Activated CD4-positive, CD25-positive, alpha-beta regulatory T cell treated with anti-CD3 and anti-CD28 coated beads, Interleukin-2, amount 50 U/mL, for 16 hours (primary cell): ENCODE results near the gene UNC13B.
"Not testable (repeated sequence)": the region's sequence is repeated elsewhere in the genome, so short reads cannot be mapped to it uniquely, and the experiment has no call there.

Experiments
- DNase-seq: peaks from one replicate; pipeline ENCODE4 v3.0.0-alpha.2; 2020; ENCODE audit warnings: low read depth, low spot score

UNC13B gene

DNA sequence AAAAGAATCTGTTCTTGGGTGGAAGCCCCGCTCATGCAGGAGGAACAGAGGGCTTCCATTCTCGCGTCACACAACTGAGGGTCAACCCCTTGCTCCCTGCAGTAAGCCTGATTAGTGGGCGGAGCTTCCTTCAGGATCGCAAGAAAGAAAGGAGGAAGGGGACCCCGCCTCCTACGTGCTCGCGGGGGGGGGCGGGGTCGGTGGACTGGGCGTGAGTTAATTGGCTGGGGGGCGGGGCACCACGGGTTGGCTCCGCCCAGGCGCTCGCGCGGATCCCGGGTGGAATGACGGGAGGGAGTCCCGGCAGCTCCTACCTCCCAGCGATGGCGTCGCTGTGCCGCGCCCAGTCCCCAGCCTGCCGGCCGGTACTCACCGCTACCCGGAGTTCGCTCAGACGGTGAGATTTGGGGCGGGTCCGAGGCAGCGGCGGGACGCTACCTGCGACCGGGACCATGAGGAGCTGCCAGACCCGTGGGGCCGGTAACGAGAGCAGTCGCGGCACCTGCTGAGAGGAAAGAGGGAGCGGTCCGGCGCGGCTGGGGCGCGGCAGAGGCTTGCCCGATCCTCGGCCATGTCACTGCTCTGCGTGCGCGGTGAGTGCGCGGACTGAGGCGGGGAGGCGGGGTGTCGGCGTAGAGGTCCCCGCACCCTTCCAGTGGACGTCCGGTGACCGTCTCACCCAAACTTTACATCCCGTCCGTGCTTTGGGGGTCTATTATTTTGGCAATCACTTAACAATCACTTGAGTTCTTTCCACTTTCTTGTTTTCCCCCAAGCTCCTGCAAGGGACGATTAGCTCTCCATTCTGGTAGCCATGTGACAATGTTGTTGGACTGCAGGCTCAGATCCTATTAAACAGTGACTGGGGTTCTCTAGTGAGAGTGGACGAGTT, at the start of gene UNC13B:
UNC13B (plus strand) TSS at position 297 of the 892 bp plus-strand sequence; CDS start at position 572, 275 bp downstream.
- peak; percentile 26 for DNase-seq

DNA sequence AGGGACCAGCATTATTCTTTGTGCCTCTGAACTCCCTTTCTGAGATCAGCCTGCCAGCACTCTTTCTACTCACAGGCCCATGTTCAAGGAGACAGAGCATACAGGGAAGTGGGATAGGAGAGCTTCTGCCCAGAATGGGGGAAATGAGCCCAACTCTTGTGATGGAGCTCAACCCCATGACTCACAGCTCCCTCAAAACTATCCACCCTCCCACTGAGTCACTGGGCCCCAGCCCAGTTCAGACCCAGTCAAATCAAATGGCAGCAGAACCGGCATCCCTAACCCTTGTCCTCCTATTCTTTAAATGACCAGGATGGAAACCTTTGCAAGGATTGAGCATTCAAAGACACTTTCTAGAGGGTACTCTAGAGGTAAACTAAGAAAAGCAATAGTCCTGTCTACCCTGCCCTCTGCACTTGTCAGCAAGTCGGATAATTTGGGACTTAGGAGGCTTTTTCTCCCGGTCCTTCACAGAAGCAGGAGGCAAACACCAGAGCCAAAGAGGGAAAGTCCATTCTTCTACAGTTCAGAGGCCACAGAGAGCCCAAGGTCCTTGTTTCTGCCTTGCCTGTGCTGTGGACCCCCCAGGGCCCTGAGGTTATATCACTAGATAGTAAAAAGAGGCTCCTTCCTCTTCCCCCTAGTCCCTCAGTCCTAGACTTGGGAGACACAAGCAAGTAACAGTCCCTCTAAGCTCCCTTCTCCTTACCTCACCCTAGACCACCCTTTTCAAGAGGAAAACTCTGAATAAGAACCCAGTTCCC, 49.4 kb upstream of the UNC13B start:
- no peak for DNase-seq

DNA sequence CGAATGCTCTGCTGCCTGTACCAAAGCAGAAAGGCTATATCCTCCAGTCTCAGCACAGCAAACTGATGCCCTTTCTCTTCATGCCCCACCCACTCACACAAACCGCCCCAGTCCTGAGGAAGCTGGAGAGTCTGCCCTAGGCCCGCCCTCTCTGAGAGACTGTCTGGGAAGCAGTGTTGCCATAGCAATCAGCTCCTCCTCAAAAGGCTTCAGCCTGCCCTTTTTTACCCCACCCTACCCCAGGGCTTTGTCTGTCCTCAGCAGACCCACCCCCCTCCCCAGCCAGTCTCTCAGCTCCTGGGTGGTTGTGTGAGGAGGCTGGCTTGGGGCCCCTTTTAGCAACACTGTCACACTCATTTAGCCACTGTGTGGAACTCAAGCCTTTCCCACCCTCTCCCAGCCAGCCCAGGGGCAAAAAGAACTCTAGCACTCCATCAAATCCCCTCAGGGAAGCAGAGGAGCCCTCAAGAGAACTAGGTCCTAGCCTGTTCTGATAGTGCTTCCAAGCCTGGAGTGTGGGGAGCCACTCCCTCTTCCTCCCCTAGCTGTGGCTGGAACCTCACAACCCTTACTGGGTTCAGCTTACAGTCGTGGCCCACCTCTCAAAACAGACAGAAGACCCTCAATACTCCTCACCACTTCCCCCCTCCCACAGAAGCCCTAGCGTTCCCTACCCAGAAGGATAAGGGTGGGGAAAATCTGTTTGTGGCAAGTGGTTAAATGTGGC, 47.5 kb upstream of the UNC13B start:
- DNase-seq, result peak; percentile 34

DNA sequence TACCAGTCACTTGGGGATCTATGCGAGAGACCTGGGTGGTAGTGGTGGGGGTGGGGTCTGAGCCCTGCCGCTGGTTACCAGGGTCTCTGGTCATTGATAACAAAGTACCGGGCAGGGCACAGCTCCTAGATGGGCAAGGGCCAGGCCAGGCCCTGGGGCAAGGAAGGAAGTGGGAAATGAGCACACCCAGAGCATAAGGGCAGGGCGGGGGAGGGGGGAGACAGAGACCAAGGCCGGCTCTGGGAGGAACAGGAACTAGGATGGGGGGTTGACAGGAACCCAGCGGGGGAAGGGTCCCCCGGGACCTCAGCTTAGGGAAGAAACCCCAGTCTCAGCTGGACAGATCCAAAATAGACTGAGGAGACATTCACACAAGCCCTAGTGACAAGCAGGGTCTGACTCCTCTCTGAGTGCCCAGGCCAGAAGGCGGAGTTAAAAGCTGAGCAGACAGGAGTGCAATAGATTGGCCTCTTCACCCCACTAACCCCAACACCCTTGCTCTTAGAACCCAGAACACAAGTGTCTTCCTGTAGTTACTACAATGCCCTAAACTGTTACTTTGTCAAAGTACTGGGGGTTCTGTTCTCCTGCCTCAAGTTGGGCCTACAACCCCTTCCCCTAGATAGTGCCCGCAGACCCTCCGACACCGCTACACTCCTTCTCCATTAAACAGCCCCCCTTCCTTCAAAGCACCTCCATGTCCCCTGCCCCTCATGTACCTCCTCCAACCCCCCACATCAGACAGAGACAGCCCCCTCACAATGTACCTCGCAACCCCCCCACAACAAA, 46.8 kb upstream of the UNC13B start:
- DNase-seq, result no peak

DNA sequence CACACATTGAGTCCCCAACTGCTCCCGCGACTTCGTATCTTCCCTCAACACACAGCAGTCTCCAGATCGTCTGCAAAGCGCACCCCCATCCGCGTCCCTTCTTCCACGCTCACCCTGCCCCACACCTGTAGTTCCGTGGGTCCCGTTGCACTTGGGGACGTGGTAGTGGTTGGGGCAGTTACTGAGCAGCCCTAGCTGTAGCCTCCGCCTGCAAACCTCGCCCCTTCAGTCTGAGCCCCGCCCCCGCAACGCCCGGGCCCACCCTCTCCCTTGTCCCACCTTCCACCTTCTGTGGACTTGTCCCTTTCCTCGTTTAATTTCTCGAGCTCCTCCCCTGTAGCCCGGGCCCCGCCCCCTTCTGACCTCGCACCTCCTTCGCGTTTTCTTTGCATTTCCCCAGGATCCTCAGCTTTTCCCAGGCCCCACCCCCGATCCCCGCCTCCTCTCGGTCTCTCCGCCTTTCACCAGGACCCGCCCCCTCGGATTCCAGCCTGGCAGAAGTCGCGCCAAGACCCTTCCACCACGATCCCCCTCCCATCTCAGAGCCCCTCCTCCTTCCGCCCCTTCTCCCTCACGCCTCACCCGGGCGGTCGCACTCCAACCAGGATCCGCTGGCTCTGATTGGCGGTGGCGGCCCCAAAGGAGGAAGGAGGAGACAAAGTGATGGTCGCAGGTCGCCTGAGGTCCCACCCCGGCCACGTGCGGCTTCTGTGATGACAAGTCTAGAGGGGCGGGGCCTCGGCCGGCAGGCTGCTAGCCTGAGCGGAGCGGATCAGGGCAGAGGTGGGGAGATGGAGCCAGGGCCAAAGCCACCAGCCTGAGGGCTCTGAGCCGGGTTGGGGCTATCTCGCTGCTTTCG, 45.9 kb upstream of the UNC13B start, which contains the start of gene ATOSB:
ATOSB (minus strand) TSS at position 183 of the 859 bp plus-strand sequence. CDS start 7,588 bp downstream, outside the sequence.
- peak; percentile 86 for DNase-seq

DNA sequence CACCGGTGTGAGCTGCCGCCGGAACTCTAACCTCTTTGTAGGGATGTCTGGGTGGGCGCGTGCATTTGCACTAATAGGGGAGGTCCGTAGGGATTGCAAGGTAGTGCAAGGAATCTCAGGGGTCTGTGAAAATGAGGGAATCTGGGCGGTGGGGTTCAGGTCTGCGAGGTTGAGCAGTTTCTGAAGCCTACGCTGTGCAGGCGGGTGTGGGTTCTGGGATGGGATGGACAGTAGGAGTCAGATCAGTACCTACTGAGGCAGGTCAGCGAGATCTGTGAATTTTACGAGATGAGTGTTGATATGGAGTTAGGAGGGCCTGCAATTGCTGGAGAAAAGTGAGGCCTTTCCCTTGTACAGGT, 45.3 kb upstream of the UNC13B start:
- no peak for DNase-seq

DNA sequence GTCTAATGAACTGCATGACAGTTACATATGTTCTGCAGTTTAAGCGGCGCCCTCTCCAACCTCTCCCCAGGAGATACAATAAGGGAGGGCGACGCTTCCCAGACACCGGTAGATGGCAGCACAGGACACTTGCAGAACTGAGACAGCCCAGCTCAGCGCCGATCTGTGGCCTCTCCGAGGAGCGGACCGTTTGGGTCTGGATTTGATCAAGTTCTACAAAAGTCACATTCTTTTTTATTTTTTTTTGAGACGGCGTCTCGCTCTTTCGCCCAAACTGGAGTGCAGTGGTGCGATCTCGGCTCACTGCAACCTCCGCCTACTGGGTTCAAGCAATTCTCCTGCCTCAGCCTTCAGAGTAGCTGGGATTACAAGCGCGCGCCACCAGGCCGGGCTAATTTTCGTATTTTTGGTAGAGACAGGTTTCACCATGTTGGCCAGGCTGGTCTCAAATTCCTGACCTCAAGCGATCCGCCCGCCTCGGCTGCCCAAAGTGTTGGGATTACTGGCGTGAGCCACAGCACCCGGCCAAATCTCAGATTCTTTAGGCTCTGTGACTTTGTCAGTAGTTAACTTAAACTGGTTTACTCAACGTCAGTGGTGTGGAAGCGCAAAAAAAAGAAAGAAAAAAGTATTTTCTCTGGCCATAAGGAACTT, 44.8 kb upstream of the UNC13B start:
- DNase-seq, result peak; percentile 81

DNA sequence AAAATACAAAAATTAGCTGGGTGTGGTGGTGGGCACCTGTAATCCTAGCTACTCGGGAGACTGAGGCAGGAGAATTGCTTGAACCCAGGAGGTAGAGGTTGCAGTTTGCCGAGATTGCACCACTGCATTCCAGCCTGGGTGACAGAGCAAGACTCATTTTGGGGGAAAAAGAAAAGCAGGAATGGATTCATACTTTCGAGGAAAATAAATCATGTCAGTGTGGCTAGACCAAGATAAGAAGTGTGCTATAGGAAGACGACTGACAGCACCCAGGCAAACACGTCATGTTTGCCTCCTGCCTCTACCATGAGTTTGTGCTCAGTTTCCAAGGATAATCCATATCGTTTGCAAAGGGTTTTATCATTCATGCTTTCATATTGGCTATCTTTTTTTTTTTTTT, 26.9 kb upstream of the UNC13B start:
- DNase-seq, result no peak

DNA sequence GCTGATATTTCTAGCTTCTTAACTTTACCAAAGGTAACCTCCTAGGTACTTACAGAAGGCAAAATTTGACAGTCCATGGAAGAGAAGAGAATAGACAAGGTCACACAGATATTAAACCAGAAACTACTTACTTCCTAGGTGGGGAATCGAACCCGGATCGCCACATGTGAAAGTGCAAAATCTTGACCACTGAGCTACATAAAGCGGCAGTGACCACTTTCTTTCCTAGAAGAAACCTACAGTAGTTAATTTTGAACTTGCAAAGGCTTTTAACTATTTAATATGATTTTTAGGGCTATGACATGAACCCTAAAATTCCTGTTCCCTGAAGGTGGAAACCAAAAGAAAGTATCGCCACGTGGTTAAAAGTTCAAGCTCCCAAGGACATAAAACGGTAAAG, 25.8 kb upstream of the UNC13B start:
- DNase-seq, result no peak

DNA sequence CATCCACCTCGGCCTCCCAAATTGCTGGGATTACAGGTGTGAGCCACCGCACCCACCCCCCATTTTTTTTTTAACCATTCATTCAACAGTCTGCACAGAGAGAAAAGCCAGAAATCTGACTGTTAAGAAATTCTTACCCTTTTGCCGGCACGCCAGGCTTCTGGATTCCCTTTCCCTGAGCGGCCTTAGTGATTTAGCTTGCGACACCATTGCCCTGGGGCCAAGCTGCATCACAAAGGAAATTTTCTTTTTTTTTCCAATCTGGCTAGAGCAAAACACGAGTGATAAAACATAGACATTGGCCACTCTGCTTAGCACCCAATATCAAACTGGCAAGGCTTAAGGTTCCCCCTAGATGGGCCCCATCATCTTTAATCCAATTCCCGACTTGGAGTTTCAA, 24.9 kb upstream of the UNC13B start:
- DNase-seq, result no peak

DNA sequence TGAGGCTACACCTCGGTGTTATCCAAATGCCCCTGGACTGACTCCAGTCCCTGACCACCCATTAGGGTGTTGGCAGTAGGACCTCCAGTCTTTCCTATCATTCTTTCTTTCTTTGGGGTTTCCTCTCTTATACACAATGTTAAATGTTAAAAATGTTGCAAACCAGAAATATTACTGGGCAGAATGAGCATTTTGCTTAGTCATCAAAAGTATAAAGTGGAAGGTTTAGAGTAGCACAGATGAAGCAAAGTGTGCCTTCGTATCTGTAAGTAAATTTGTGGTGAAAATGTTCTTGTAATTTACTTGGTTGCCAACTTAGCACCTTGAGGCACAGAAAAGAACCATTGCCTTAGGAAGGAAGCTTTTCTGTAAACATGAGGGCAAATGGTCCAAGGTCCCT, 21.7 kb upstream of the UNC13B start:
- no peak for DNase-seq

DNA sequence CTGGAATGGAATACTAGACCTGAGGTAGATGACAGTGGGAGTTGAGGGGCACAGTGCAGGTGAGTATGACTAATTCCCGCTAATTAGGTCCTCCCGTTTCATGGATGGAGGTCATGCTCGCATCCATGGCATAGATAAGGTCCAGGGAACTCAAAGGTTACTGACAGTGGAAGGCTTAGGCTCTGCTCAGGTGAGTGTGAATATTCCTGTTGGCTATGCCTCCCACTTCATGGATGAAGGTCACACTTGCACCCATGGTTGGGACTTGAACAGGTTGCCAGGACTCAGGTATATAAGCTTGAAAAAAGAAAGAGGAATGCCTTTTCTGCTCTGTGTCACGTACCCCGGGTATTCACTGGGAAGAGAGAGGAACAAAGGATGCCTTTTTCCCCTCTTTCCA, 19.8 kb upstream of the UNC13B start:
- DNase-seq, result no peak

DNA sequence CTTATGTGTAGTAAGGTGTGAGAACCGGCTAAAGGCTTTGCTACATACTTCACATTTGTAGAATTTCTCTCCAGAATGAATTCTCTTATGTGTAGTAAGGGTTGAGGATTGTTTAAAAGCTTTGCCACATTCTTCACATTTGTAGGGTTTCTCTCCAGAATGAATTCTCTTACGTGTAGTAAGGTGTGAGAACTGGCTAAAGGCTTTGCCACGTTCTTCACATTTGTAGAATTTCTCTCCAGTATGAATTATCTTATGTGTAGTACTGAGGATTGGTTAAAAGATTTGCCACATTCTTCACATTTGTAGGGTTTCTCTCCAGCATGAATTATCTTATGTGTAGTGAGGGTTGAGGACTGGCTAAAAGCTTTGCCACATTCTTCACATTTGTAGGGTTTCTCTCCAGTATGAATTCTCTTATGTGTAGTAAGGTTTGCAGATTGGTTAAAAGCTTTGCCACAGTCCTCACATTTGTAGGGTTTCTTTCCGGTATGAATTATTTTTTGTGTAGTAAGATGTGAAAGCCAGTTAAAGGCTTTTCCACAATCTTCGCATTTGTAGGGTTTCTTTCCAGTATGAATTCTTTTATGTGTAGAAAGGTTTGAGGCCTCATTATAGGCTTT, 13.8 kb upstream of the UNC13B start:
- not testable (repeated sequence) for DNase-seq

DNA sequence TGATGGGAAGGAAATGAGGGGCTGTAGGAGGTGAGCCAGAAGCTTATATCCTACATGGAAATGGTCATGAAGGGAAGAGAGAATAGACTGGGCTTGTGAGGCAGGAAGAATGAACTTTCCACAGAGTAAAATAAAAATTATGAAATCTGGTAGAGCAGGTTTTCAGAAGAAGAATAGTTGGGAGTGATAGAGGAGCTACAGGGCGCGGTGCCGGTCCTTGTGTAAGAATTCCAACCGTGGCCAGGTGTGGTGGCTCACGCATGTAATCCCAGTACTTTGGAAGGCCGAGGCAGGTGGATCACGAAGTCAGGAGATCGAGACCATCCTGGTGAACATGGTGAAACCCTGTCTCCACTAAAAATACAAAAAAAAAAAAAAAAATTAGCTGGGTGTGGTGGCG, 8.9 kb upstream of the UNC13B start:
- DNase-seq, result no peak

DNA sequence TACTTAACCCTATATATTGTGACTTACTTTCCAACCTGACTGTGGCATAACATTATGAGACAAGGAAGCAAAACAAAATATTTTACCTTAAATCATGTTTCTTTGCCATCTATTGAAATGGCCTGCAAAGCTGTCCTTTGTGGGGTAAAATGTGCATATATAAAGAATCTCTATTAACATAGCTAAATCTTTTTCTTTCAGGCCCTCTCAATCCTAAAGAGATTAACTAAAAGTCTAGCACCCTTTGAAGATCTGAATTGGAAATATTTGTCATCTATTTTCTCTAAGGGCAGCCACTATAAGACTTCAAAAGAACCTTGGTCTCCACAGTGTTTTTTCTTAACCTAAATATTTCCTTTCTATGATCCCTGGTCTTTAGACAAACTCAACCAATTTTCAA, 5.0 kb upstream of the UNC13B start:
- DNase-seq, result no peak

DNA sequence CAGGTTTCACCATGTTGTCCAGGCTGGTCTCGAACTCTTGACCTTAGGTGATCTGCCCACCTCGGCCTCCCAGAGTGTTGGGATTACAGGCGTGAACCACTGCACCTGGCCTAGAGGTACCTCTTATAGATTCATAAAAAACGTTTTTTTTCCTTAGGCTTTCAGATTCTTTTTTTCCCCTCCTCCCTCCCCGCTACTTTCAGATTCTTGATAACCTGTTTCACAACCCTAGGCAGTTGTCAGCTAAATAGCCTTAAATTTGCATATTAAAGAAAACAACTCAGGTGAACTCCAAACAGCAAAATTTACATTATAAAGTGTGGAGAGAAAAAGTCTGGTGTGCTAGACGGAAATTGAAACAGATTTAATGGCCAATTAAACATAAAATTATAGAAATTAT, 4.0 kb upstream of the UNC13B start:
- DNase-seq, result not testable (repeated sequence)

DNA sequence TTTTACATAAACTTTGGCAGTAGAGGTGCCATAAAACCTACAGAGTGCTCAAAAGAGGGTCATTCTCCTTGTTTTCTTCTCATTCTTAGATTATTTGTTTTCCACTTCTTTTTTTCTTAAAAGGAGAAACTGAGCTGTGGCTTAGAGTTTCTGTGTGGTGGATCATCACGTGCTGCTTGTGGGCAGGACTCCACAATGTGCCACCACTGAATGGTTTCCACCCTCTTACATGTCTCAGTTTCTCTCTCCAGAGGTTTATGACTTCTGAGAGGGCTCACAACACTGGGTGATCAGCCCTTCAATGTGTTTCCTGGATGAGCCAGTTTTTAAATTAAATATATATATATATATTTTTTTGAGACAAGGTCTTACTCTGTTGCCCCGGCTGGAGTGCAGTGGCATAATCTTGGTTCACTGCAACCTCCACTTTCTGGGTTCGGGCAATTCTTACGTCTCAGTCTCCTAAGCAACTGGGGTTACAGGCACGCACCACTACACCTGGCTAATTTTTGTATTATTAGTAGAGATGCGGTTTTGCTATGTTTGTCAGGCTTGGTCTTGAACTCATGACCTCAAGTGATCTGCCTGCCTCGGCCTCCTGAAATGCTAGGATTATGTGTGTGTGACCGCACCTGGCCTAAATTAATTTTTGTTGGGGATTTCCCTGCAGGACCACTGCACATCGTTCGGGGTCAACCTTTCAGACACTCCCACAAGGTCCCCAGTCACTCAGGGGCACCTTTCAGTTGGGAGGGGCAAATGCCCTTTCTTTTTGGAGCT, 3.1 kb upstream of the UNC13B start:
- no peak for DNase-seq

DNA sequence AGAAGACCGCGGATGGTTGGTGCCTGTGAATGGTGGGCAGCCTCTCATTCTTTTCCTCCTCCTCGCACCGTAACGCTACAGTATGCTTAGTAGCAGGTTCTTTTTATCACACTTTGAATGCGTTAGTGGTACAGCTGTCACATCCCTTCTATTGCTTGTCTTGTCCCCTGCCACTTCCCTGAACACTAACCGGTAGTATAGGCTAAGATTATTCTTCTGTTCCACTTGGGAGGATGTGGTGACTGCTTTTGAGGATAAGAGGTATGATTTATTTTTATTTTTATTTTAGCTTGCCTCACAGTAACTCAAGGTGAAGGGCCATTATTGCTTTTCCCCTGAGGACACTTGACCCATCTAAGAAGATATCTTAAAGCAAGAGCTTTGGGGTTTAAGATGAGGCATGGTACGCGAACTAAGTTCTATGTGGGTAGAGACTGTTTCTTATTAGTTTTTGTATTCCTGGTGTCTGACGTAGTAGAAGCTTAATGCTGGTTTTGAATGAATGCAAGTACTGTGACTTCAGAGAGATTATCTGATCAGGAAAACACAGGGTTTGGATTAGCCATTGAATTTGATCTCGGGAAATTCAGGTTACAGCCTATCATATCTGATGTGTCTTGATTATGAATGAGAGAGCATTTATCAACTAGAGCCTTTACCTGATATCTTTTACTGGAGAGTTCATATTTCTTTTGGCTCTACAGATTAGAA, 951 bp downstream of the UNC13B start:
- no peak for DNase-seq
